Caco-2 (cell line): Measurements from ENCODE around the gene ST6GALNAC2. TPM values are rescaled to one million over a fixed set of nuclear protein-coding genes. Genes with fewer than 3 reads are reported as not detected.
A peak's percentile ranks its signal among the peaks of the same experiment; 100 is the strongest.
"Not testable (repeated sequence)": the region's sequence is repeated elsewhere in the genome, so short reads cannot be mapped to it uniquely, and the experiment has no call there.

Experiments used
- BruUV-seq: library from RNA; stranded (reverse); fragments of 400-500 nt; replicated peaks from 2 replicates; lab custom pipeline; 2021; lab: Mats Ljungman, UMichigan
- CTCF ChIA-PET: fragments of 300-600 bp; sonication (Branson Sonifier 250); formaldehyde crosslinking; loops from one replicate; lab custom pipeline; 2022; ENCODE audit warnings: antibody characterized with exemption; lab: Charles Lee
- POLR2A ChIA-PET: fragments of 300-600 bp; sonication (Branson Sonifier 250); formaldehyde crosslinking; loops from one replicate; lab custom pipeline; 2022; ENCODE audit warnings: antibody characterized with exemption; lab: Charles Lee
- DNase-seq, 2 experiments: peaks; one replicate each; pipeline versions ENCODE4 v3.0.0 to v3.0.0-alpha.2; 2020 to 2022
- H3K27me3 ChIP-seq: replicated peaks from 2 replicates; pipeline ENCODE4 v1.6.0; 2011; ENCODE audit warnings: low read length; ENCODE audit not compliant: control insufficient read depth, insufficient read depth
- H3K36me3 ChIP-seq: 2 replicates; pipeline ENCODE4 v1.5.1; 2011; ENCODE audit warnings: low read length; ENCODE audit not compliant: control insufficient read depth, insufficient read depth
- H3K4me1 ChIP-seq: fragments of 250-450 bp; sonication (Bioruptor Pico); 2 replicates; pipeline ENCODE4 v1.5.1; 2020; ENCODE audit warnings: mild to moderate bottlenecking
- H3K4me3 ChIP-seq: 2 replicates; pipeline ENCODE4 v1.5.1; 2011; ENCODE audit warnings: low read depth, mild to moderate bottlenecking, control low read depth, low read length
- H3K9me3 ChIP-seq: fragments of 250-450 bp; sonication (Bioruptor Pico); 2 replicates; pipeline ENCODE4 v1.5.1; 2020; ENCODE audit warnings: mild to moderate bottlenecking, moderate library complexity
- H3K27ac Mint-ChIP-seq: one replicate; pipeline ENCODE4 v1.8.0; 2022; ENCODE audit warnings: mixed read lengths; ENCODE audit not compliant: unreplicated experiment
- H3K27me3 Mint-ChIP-seq: one replicate; pipeline ENCODE4 v1.8.0; 2022; ENCODE audit warnings: mixed read lengths; ENCODE audit not compliant: insufficient read depth, unreplicated experiment
- H3K36me3 Mint-ChIP-seq: one replicate; pipeline ENCODE4 v1.8.0; 2022; ENCODE audit warnings: mild to moderate bottlenecking, mixed read lengths; ENCODE audit not compliant: insufficient read depth, unreplicated experiment
- H3K4me1 Mint-ChIP-seq: one replicate; pipeline ENCODE4 v1.8.0; 2022; ENCODE audit warnings: low read depth, mixed read lengths; ENCODE audit not compliant: unreplicated experiment
- H3K4me3 Mint-ChIP-seq: one replicate; pipeline ENCODE4 v1.8.0; 2022; ENCODE audit warnings: mild to moderate bottlenecking, moderate library complexity, mixed read lengths; ENCODE audit not compliant: unreplicated experiment
- H3K9me3 Mint-ChIP-seq: one replicate; pipeline ENCODE4 v1.8.0; 2022; ENCODE audit warnings: mixed read lengths; ENCODE audit not compliant: unreplicated experiment
- intact Hi-C: fragments of 100-400 bp; cut with micrococcal nuclease; formaldehyde crosslinking; loops from one replicate; pipeline ENCODE4 v1.10.0; 2022; ENCODE audit not compliant: unreplicated experiment
- total RNA-seq: library from RNA; stranded (reverse); gene quantifications from 2 replicates; pipeline ENCODE4 v1.2.3, GENCODE V29; 2022
- TF ChIP-seq, protein P1 (sequence below), 2 experiments: fragments of 200-600 bp in 1 of 2; IDR thresholded peaks; 1 replicate in 1 of 2; 2 replicates in 1 of 2; pipeline versions ENCODE4 v1.5.1 to v1.8.0; 2011 to 2022; ENCODE audit warnings: antibody characterized with exemption in 1 of 2, control low read depth in 1 of 2, inconsistent platforms in 1 of 2, low read depth in 1 of 2, low read length in 1 of 2, mild to moderate bottlenecking in 1 of 2, moderate library complexity in 1 of 2; ENCODE audit not compliant: insufficient read depth in 1 of 2, severe bottlenecking in 1 of 2, unreplicated experiment in 1 of 2

ST6GALNAC2 gene
- total RNA-seq, 1 experiment from 2014 or later = 0.77 TPM

DNA sequence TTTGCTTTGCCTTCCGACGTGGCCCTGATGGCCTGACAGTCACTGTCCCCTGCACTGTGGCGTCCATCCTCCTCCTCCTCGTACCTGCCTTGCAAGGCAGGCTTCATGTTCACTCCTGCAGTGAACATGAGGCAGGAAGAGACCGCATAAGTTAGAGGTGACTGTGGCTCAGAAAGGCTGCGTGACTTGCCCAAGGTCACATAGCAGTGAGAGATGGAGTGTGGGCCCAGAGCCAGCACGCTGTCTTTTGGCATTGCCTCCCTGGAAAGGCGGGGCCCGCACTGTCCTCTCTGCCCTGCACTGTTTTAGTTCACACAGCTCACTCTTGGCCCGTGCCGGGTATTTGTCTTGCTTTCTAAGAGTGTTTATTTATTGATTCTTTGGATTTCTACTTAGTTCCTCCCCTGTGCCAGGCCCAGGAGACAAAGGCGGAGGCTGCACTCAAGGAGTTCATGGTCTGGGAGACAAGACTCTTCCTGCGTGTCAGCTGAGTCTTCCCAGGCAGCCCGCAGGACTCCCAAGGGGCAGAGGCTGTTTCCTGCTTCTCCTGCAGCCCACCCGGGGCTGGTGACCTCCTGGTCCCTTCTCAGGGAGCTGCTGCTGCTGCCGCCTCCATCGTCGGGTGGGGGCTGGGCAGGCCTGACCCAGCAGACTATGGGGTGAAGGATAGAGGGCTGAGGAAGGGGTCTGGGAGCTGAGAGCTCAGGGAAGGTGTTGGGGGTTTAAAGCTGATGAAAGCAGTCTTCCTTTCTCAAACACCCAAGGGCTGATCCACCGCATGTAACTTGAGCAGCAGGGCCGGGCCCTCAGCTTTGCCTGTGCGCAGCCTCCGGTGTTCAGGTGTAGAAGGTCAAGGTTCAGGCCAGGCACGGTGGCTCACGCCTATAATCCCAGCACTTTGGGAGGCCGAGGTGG, 60.8 kb downstream of the ST6GALNAC2 start:
- no TSS peak for BruUV-seq
- POLR2A ChIA-PET = no interaction called here
- Histone ChIP-seq H3K9me3 (no peaks in the 10 kb centered on the region), H3K36me3 (no peaks in the 10 kb centered on the region), H3K4me1 (peaks cover 11% of the 10 kb centered on the region), H3K4me3 (no peak overlapping the region), H3K27me3 (no peaks in the 10 kb centered on the region)
- no peaks in the 10 kb centered on the region for H3K9me3 Mint-ChIP-seq
- intact Hi-C loops = no loop called here
- CTCF ChIA-PET = interaction anchor here (0.9 to 2.1 kb wide), 3 partner anchors 16 to 156 kb away, joined by 3 to 8 read pairs (median 3); no protein-coding TSS in a partner anchor
- H3K4me1 Mint-ChIP-seq = no peaks in the 10 kb centered on the region
- peak overlapping the region; percentile 20 for H3K27ac Mint-ChIP-seq
- H3K27me3 Mint-ChIP-seq = no peaks in the 10 kb centered on the region
- TF ChIP-seq, protein P1, sequence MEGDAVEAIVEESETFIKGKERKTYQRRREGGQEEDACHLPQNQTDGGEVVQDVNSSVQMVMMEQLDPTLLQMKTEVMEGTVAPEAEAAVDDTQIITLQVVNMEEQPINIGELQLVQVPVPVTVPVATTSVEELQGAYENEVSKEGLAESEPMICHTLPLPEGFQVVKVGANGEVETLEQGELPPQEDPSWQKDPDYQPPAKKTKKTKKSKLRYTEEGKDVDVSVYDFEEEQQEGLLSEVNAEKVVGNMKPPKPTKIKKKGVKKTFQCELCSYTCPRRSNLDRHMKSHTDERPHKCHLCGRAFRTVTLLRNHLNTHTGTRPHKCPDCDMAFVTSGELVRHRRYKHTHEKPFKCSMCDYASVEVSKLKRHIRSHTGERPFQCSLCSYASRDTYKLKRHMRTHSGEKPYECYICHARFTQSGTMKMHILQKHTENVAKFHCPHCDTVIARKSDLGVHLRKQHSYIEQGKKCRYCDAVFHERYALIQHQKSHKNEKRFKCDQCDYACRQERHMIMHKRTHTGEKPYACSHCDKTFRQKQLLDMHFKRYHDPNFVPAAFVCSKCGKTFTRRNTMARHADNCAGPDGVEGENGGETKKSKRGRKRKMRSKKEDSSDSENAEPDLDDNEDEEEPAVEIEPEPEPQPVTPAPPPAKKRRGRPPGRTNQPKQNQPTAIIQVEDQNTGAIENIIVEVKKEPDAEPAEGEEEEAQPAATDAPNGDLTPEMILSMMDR (IDR thresholded peaks at IDR 0.05; ENCODE audit: insufficient read depth in 1 of 2, low read depth in 1 of 2, low read length in 1 of 2, severe bottlenecking in 1 of 2, unreplicated experiment in 1 of 2) = no peak
- H3K4me3 Mint-ChIP-seq = no peak overlapping the region
- no peak for DNase-seq
- H3K36me3 Mint-ChIP-seq = no peaks in the 10 kb centered on the region

DNA sequence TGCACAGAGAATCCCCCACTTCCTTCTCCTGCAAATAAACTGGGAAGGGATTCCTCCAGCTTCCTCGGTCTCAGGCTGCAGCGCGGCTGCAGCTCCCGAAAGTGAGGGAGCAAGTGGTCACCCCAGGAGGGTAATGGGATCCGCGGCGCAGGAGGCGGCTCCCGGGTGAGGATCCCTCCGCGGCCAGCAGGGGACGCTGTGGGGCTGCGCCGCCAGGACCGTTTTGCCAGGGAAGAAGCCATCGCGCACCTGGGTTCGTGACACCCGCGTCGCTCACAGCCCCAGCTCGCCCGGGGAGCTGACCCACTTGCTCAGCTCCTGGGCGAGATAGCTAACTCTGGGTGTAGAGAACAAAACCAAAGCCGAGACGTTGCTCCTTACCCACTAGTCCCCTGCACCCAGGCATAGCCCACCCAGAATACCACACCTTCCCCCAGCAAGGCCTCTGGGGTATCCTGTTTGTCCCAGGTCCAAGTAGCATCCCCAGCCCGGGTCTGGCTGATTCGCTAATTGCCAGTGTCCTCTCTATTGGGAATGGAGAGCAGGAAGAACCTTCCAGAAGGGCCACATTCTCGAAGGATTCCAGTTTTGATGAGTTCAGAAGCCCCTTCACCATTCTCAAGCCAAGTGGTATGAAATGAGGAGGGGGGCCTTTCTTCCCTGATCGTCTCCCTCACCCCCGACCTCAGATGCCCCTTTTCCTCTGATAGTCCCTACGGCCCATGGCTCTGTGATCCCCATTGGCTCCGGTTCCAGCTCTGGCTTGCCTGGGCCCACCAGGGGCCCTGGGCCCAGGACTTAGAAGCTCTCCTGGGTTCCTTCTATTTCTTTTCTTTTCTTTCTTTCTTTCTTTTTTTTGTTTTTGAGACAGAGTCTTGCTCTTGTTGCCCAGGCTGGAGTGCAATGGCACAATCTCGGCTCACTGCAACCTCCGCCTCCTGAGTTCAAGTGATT, 62.3 kb downstream of the ST6GALNAC2 start:
- Histone ChIP-seq H3K4me3 (no peak overlapping the region), H3K9me3 (no peaks in the 10 kb centered on the region), H3K4me1 (peaks cover 4% of the 10 kb centered on the region; the same call in 1 of the 2 replicates), H3K27me3 (no peaks in the 10 kb centered on the region), H3K36me3 (no peaks in the 10 kb centered on the region)
- H3K27me3 Mint-ChIP-seq = no peaks in the 10 kb centered on the region
- DNase-seq = peak in 1 of 2 experiments; percentile 85
- intact Hi-C loops = loop anchor here (1.0 kb wide), 1 partner anchor 24 kb away; no protein-coding TSS in a partner anchor
- no TSS peak for BruUV-seq
- no peaks in the 10 kb centered on the region for H3K9me3 Mint-ChIP-seq
- no peaks in the 10 kb centered on the region for H3K36me3 Mint-ChIP-seq
- POLR2A ChIA-PET = interaction anchor here (1.5 kb wide), 1 partner anchor 34 kb away, joined by 3 read pairs; no protein-coding TSS in a partner anchor
- H3K4me3 Mint-ChIP-seq = no peak overlapping the region
- no peak overlapping the region for H3K27ac Mint-ChIP-seq
- CTCF ChIA-PET = interaction anchor here (0.6 to 2.1 kb wide), 10 partner anchors 12 to 332 kb away, joined by 3 to 8 read pairs (median 4); partner anchors contain the start of gene ST6GALNAC2
- H3K4me1 Mint-ChIP-seq = no peaks in the 10 kb centered on the region
- TF ChIP-seq, protein P1 (IDR thresholded peaks at IDR 0.05; ENCODE audit: insufficient read depth in 1 of 2, low read depth in 1 of 2, low read length in 1 of 2, severe bottlenecking in 1 of 2, unreplicated experiment in 1 of 2) = peak; percentile 94 to 98

- H3K4me1 Mint-ChIP-seq, H3K4me1 ChIP-seq, H3K27me3 ChIP-seq, H3K9me3 ChIP-seq, H3K4me3 ChIP-seq, POLR2A ChIA-PET, H3K27ac Mint-ChIP-seq, DNase-seq, H3K27me3 Mint-ChIP-seq, H3K4me3 Mint-ChIP-seq, H3K9me3 Mint-ChIP-seq, intact Hi-C loops, BruUV-seq, H3K36me3 Mint-ChIP-seq, H3K36me3 ChIP-seq: not testable (repeated sequence)
- CTCF ChIA-PET = interaction anchor here (0.8 kb wide), 1 partner anchor 24 kb away, joined by 3 read pairs; no protein-coding TSS in a partner anchor
Measured at GRCh38 chr17:76521683-76522082, 64.0 kb downstream of the ST6GALNAC2 start.
